G401.6 (cell line): ENCODE measurements around the gene ASTL.

Experiments
- FAIRE-seq: peaks from 2 replicates; lab custom pipeline; 2012; peaks lifted over from hg19 to GRCh38; lab: Jason Lieb, UNC

Gene ASTL

GRCh38 chr2:96112501-96113366 lies 25.6 kb downstream of the ASTL start:
- FAIRE-seq: no peak

- FAIRE-seq: no peak
These were observed 26.3 kb downstream of the ASTL start for GRCh38 chr2:96111823-96112500.

- FAIRE-seq: no peak
These were observed 27.1 kb downstream of the ASTL start for GRCh38 chr2:96111257-96111640.

- FAIRE-seq: no peak
These were observed 27.6 kb downstream of the ASTL start for GRCh38 chr2:96110621-96111256.

GRCh38 chr2:96109931-96110511 lies 28.3 kb downstream of the ASTL start:
- no peak for FAIRE-seq

- FAIRE-seq: no peak
These were observed 29.0 kb downstream of the ASTL start for GRCh38 chr2:96109361-96109680.

GRCh38 chr2:96108541-96109360 lies 29.6 kb downstream of the ASTL start:
- FAIRE-seq: no peak

- FAIRE-seq: no peak
These were observed 30.2 kb downstream of the ASTL start for GRCh38 chr2:96108151-96108540.

- no peak for FAIRE-seq
These were observed 30.6 kb downstream of the ASTL start for GRCh38 chr2:96107708-96108065.

- no peak for FAIRE-seq
These were observed 31.2 kb downstream of the ASTL start for GRCh38 chr2:96106991-96107707.

- FAIRE-seq: no peak
These were observed 32.1 kb downstream of the ASTL start for GRCh38 chr2:96105994-96106715.

- no peak for FAIRE-seq
These were observed 33.0 kb downstream of the ASTL start for GRCh38 chr2:96105152-96105915.

GRCh38 chr2:96104487-96104861 lies 33.8 kb downstream of the ASTL start:
- no peak for FAIRE-seq

- FAIRE-seq: no peak
These were observed 34.4 kb downstream of the ASTL start for GRCh38 chr2:96103761-96104486.

- FAIRE-seq: no peak
These were observed 35.1 kb downstream of the ASTL start for GRCh38 chr2:96103187-96103601.

- FAIRE-seq: no peak
These were observed 35.6 kb downstream of the ASTL start for GRCh38 chr2:96102596-96103186.

- no peak for FAIRE-seq
These were observed 37.4 kb downstream of the ASTL start for GRCh38 chr2:96100893-96101304.

- FAIRE-seq: no peak
These were observed 38.2 kb downstream of the ASTL start for GRCh38 chr2:96099861-96100798.
